NCI-H2227 (cell line): ENCODE results near the gene RPL36A.

ENCODE experiments used
- DNase-seq: peaks from one replicate; lab custom pipeline; 2025; ENCODE audit not compliant: unreplicated experiment; lab: John Stamatoyannopoulos, UW

The RPL36A gene

GRCh38 chrX:101391831-101392230 is 1.0 kb downstream of the RPL36A start:
- DNase-seq = no peak

GRCh38 chrX:101393530-101394305 is 2.9 kb downstream of the RPL36A start:
- DNase-seq = no peak

GRCh38 chrX:101394372-101394771 is 3.6 kb downstream of the RPL36A start:
- no peak for DNase-seq

GRCh38 chrX:101395789-101396188 is 5.0 kb downstream of the RPL36A start:
- no peak for DNase-seq

- no peak for DNase-seq
These were observed 7.0 kb downstream of the RPL36A start for GRCh38 chrX:101397779-101398178.

GRCh38 chrX:101398694-101399093 is 7.9 kb downstream of the RPL36A start:
- DNase-seq = no peak

GRCh38 chrX:101399825-101400224 is 9.0 kb downstream of the RPL36A start:
- no peak for DNase-seq

GRCh38 chrX:101407167-101407747 is 16.4 kb downstream of the RPL36A start:
- DNase-seq = no peak

- DNase-seq = peak; percentile 100
These were observed 17.1 kb downstream of the RPL36A start, which contains the start of the genes GLA and HNRNPH2 for GRCh38 chrX:101407748-101408531. Gene GLA (minus strand): TSS chrX:101407925. CDS start chrX:101407903, 22 bp downstream. Gene HNRNPH2 (plus strand): TSS chrX:101408222. CDS start chrX:101411989, 3,767 bp downstream.

GRCh38 chrX:101408532-101408841 is 17.7 kb downstream of the RPL36A start:
- DNase-seq = no peak

- no peak for DNase-seq
These were observed 18.2 kb downstream of the RPL36A start for GRCh38 chrX:101409043-101409442.

GRCh38 chrX:101410461-101410860 is 19.6 kb downstream of the RPL36A start:
- DNase-seq = no peak

GRCh38 chrX:101411984-101412383 is 21.2 kb downstream of the RPL36A start:
- DNase-seq = no peak

- DNase-seq = peak; percentile 81
These were observed 24.7 kb downstream of the RPL36A start for GRCh38 chrX:101415180-101416145.

- DNase-seq = no peak
These were observed 25.9 kb downstream of the RPL36A start for GRCh38 chrX:101416691-101417090.

GRCh38 chrX:101417190-101417589 is 26.4 kb downstream of the RPL36A start:
- DNase-seq = no peak

- DNase-seq = peak; percentile 81
These were observed 27.4 kb downstream of the RPL36A start for GRCh38 chrX:101417981-101418841.

GRCh38 chrX:101419489-101419888 is 28.7 kb downstream of the RPL36A start:
- no peak for DNase-seq

- DNase-seq = no peak
These were observed 37.1 kb downstream of the RPL36A start for GRCh38 chrX:101427954-101428353.

- no peak for DNase-seq
These were observed 39.1 kb downstream of the RPL36A start for GRCh38 chrX:101429934-101430333.
